HG02642 (cell line): ENCODE measurements around the gene SASH1.
A peak's percentile ranks its signal among the peaks of the same experiment; 100 is the strongest.

Source experiments
- ATAC-seq: cut with Tn5 transposase; IDR thresholded peaks from one replicate; pipeline ENCODE4 v1.9.1; 2021; ENCODE audit warnings: mild to moderate bottlenecking; ENCODE audit not compliant: unreplicated experiment, poor library complexity

Gene SASH1

GRCh38 chr6:148451690-148452089 is 109.1 kb downstream of the SASH1 start:
- peak; percentile 61 for ATAC-seq

GRCh38 chr6:148452876-148453275 is 110.2 kb downstream of the SASH1 start:
- no peak for ATAC-seq

- no peak for ATAC-seq
Measured at GRCh38 chr6:148453906-148454305, 111.3 kb downstream of the SASH1 start.

GRCh38 chr6:148455225-148455624 is 112.6 kb downstream of the SASH1 start:
- ATAC-seq = no peak

GRCh38 chr6:148455674-148456558 is 113.3 kb downstream of the SASH1 start:
- ATAC-seq = no peak

GRCh38 chr6:148457137-148457842 is 114.7 kb downstream of the SASH1 start:
- ATAC-seq = no peak

- no peak for ATAC-seq
Measured at GRCh38 chr6:148457843-148458159, 115.2 kb downstream of the SASH1 start.

- ATAC-seq = no peak
Measured at GRCh38 chr6:148459238-148459637, 116.6 kb downstream of the SASH1 start.

- ATAC-seq = no peak
Measured at GRCh38 chr6:148460876-148461646, 118.4 kb downstream of the SASH1 start.

- ATAC-seq = no peak
Measured at GRCh38 chr6:148461986-148462577, 119.4 kb downstream of the SASH1 start.

- ATAC-seq = no peak
Measured at GRCh38 chr6:148463671-148464070, 121.0 kb downstream of the SASH1 start.

GRCh38 chr6:148464319-148465010 is 121.8 kb downstream of the SASH1 start:
- ATAC-seq = peak; percentile 68

GRCh38 chr6:148465011-148465335 is 122.3 kb downstream of the SASH1 start:
- ATAC-seq = no peak

- no peak for ATAC-seq
Measured at GRCh38 chr6:148465670-148466069, 123.0 kb downstream of the SASH1 start.

- no peak for ATAC-seq
Measured at GRCh38 chr6:148466158-148466557, 123.5 kb downstream of the SASH1 start.

- no peak for ATAC-seq
Measured at GRCh38 chr6:148467926-148468325, 125.3 kb downstream of the SASH1 start.

- no peak for ATAC-seq
Measured at GRCh38 chr6:148470156-148470555, 127.5 kb downstream of the SASH1 start.

- ATAC-seq = no peak
Measured at GRCh38 chr6:148470606-148471465, 128.2 kb downstream of the SASH1 start.

GRCh38 chr6:148471624-148472159 is 129.1 kb downstream of the SASH1 start:
- ATAC-seq = no peak
